IMR-90 (cell line): Measurements from ENCODE around the gene CAMSAP3.

Experiments used
- CEBPB ChIP-seq: IDR thresholded peaks from 2 replicates; pipeline ENCODE4 v1.6.1; 2012; ENCODE audit warnings: low read depth, low read length, improper control_type of control experiment
- CTCF ChIP-seq: conservative IDR thresholded peaks from 2 replicates; pipeline ENCODE4 v1.5.1; 2012; ENCODE audit warnings: mild to moderate bottlenecking, low read depth, low read length, improper control_type of control experiment
- RAD21 ChIP-seq: IDR thresholded peaks from 2 replicates; pipeline ENCODE4 v1.6.1; 2012; ENCODE audit warnings: low read length, improper control_type of control experiment
- SMC3 ChIP-seq: fragments of 150-350 bp; IDR thresholded peaks from 2 replicates; pipeline ENCODE4 v1.6.1; 2016; ENCODE audit warnings: low read depth, mild to moderate bottlenecking, antibody characterized with exemption, low read length, moderate library complexity

GRCh38 chr19:7623725-7624603 is 28.3 kb downstream of the CAMSAP3 start:
- TF ChIP-seq CTCF (no peak), CEBPB (no peak), SMC3 (no peak), RAD21 (no peak)
